Measurements from ENCODE around the gene XRCC1. TPM values are rescaled to one million over a fixed set of nuclear protein-coding genes. Genes with fewer than 3 reads are reported as not detected.

XRCC1 gene
- 27.5 and 29.6 TPM in 2 replicates for total RNA-seq

GRCh38 chr19:43575156-43575950 is at the start of gene XRCC1, which contains the start of gene PINLYP:
Gene XRCC1 (minus strand): TSS chr19:43575527. CDS start chr19:43575458, 69 bp downstream.
Gene PINLYP (plus strand): TSS chr19:43575801. CDS start chr19:43577192, 1,391 bp downstream.
- Mint-ChIP-seq H3K4me1 (peaks cover 28% of the 10 kb centered on the region), H3K4me3 (peak within 1 kb of the TSS; percentile 96), H3K9me3 (no peaks in the 10 kb centered on the region), H3K36me3 (ENCODE audit: low read depth) (peaks cover 14% of the 10 kb centered on the region), H3K27ac (peak within 1 kb of the TSS; percentile 94), H3K27me3 (no peaks in the 10 kb centered on the region)
- intact Hi-C loops (cut with micrococcal nuclease), result loop anchor here (1.0 to 5.0 kb wide), 5 partner anchors 21 to 128 kb away; partner anchors contain the start of genes IRGQ, ZNF428, ZNF575 and ZNF576
- peak; percentile 99 for DNase-seq

DNA sequence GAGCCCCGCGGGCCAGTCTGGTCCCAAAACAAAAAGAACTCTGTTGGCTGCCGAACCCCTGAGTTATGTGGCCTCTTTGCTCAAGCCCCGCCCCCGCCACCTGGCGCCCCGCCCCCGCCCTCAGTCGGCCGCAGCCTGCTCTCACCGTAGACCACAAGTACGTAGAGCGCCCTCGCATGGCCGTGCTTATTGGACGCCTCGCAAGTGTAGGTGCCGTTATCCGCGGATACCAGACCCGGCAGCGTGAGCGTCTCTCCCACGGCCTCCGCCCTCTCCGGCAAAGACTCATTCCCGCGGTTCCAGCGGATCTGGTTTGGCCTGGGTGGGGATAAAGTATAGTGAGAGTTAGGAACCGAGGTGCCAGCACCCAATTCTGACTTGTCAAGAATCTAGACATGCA is 49.6 kb upstream of the XRCC1 start:
- H3K36me3 Mint-ChIP-seq (ENCODE audit: low read depth), result no peaks in the 10 kb centered on the region
- intact Hi-C loops (cut with micrococcal nuclease), result loop anchor here (1.0 kb wide), 1 partner anchor 38 kb away; no protein-coding TSS in a partner anchor
- peak; percentile 95 for DNase-seq
- H3K27me3 Mint-ChIP-seq, result peaks cover 4% of the 10 kb centered on the region
- H3K9me3 Mint-ChIP-seq, result no peaks in the 10 kb centered on the region
- peak overlapping the region; percentile 34 for H3K4me3 Mint-ChIP-seq
- no peak overlapping the region for H3K27ac Mint-ChIP-seq
- H3K4me1 Mint-ChIP-seq, result peaks cover 24% of the 10 kb centered on the region

DNA sequence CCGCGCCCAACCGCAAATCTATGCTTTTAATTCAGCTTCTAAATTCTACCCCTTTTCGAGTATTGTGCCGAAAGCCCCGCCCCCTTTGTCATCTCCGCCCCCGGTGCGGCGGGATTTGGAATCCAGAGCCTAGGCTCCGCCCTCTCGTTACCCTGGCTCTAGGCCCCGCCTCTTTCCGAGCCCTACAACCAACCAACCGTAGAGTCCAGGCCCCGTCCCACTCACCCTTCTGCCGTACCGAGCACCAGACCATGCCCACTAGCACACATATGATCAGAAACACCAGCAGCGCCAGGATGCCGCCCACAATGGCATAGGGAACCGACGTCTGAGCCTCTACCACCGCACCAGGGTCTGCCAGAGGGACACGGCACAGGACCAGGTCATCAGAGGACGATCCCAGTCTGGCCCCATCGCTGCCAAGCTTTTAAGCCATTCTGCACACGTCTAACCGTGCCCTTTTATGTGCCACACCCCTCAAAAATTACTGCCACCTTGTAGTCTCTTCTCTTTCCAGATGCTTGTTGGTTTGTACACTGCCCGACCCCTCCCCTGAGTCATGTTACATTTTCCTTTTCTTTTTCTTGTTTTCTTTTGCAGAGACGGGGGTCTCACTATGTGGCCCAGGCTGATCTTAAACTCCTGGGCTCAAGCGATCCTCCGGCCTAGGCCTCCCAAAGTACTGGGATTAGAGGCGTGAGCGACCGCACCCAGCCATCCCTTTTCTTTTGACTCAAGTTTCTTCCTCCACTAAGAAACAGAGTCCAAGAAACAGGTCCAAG is 48.8 kb upstream of the XRCC1 start:
- Mint-ChIP-seq H3K9me3 (no peaks in the 10 kb centered on the region), H3K27me3 (peaks cover 4% of the 10 kb centered on the region), H3K27ac (peak overlapping the region; percentile 70), H3K4me3 (no peak overlapping the region), H3K4me1 (peaks cover 27% of the 10 kb centered on the region), H3K36me3 (ENCODE audit: low read depth) (no peaks in the 10 kb centered on the region)
- intact Hi-C loops (cut with micrococcal nuclease), result no loop called here
- DNase-seq, result peak; percentile 67

- no peak for DNase-seq
- Mint-ChIP-seq H3K27ac (no peak overlapping the region), H3K4me1 (peaks cover 29% of the 10 kb centered on the region), H3K36me3 (ENCODE audit: low read depth) (no peaks in the 10 kb centered on the region), H3K4me3 (no peak overlapping the region), H3K27me3 (peaks cover 4% of the 10 kb centered on the region), H3K9me3 (no peaks in the 10 kb centered on the region)
- intact Hi-C loops (cut with micrococcal nuclease), result no loop called here
Measured at GRCh38 chr19:43622956-43623355, 47.6 kb upstream of the XRCC1 start.

DNA sequence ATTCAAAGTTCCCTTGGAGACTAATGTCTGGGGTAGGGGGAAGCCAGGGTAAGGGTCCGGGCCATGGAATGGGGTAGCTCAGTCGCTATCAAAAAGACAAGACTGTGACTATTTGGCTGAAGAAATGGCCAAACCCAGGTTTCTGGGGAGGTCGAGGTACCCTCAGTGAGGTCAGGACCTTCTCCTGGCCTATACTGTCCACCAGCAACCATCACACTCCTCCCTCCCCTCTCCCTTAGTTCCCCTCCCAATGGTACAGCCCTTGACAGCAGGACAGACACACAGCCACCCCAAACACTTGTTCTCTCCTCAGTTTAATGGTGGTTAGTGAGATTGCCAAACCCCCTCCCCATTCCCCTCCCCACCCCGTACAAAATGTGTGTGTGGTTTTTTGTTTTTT is 46.7 kb upstream of the XRCC1 start:
- intact Hi-C loops (cut with micrococcal nuclease), result no loop called here

DNA sequence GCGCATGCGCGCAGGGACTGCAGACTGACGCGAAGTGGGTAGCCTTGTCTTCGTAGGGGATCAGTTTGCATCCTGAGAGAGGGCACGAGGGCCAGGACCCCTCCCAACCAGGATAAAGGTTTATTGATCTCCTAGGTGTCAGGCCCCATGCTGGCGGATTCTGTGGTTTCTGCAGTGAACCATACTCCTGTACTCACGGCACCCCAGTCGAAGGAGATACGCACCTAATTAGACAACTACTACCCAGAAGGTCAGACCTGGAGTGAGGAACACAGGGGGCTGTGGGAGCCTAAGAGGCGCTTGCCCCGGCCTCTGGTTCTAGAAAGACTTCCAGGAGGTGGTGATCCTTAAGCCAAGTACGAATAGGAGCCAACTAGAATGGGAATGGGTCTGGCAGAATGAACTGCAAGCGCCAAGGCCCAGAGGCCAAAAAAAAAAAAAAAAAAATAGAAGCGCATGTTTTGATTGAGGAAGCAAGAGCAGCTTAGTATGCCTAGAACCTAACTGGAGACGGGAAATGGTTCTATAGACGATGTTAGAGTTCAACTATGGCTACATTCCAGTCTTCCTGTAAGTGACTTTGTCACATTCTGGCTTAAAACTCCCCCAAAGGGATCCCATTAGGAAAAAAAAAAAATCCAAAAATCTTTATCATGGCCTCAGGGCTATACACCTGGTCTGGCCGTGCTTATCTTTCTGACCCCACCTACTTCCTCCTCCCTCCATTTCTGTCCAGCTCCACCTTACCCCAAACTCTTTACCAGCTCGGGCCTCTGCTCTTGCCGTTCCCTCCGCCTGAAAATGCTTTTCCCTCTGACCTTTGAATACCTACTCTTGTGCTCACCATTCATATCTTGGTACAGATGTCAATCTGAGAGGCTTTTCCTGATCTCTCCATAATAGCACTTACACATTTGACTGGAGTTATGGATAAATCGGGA is 45.0 kb upstream of the XRCC1 start:
- intact Hi-C loops (cut with micrococcal nuclease), result no loop called here
- no peaks in the 10 kb centered on the region for H3K36me3 Mint-ChIP-seq (ENCODE audit: low read depth)
- no peaks in the 10 kb centered on the region for H3K27me3 Mint-ChIP-seq
- peak overlapping the region; percentile 99 for H3K27ac Mint-ChIP-seq
- no peaks in the 10 kb centered on the region for H3K9me3 Mint-ChIP-seq
- DNase-seq, result peak; percentile 95
- H3K4me1 Mint-ChIP-seq, result peaks cover 31% of the 10 kb centered on the region
- peak overlapping the region; percentile 98 for H3K4me3 Mint-ChIP-seq

More for the DNA sequence above, 46.7 kb upstream of the XRCC1 start:
- peaks cover 30% of the 10 kb centered on the region for H3K4me1 Mint-ChIP-seq
- no peak for DNase-seq
- no peaks in the 10 kb centered on the region for H3K36me3 Mint-ChIP-seq (ENCODE audit: low read depth)
- peaks cover 2% of the 10 kb centered on the region for H3K27me3 Mint-ChIP-seq
- H3K9me3 Mint-ChIP-seq, result no peaks in the 10 kb centered on the region
- H3K4me3 Mint-ChIP-seq, result no peak overlapping the region
- H3K27ac Mint-ChIP-seq, result no peak overlapping the region

- H3K4me1 Mint-ChIP-seq, result peaks cover 23% of the 10 kb centered on the region
- H3K27me3 Mint-ChIP-seq, result no peaks in the 10 kb centered on the region
- intact Hi-C loops (cut with micrococcal nuclease), result loop anchor here (1.0 kb wide), 4 partner anchors 23 to 135 kb away; partner anchors contain the start of genes IRGQ, PINLYP, SMG9 and XRCC1
- H3K4me3 Mint-ChIP-seq, result peak within 1 kb of the TSS; percentile 98
- peak within 1 kb of the TSS; percentile 99 for H3K27ac Mint-ChIP-seq
- DNase-seq, result peak; percentile 96
- H3K9me3 Mint-ChIP-seq, result no peaks in the 10 kb centered on the region
- no peaks in the 10 kb centered on the region for H3K36me3 Mint-ChIP-seq (ENCODE audit: low read depth)
Measured at GRCh38 chr19:43619262-43620060, 44.1 kb upstream of the XRCC1 start, which contains the start of gene ZNF428. Gene ZNF428 (minus strand): TSS chr19:43619629. CDS start chr19:43614304, 5,325 bp downstream.

- Mint-ChIP-seq H3K4me1 (peaks cover 19% of the 10 kb centered on the region), H3K9me3 (no peaks in the 10 kb centered on the region), H3K4me3 (peak overlapping the region; percentile 98), H3K27me3 (no peaks in the 10 kb centered on the region), H3K27ac (peak overlapping the region; percentile 99), H3K36me3 (ENCODE audit: low read depth) (no peaks in the 10 kb centered on the region)
- no peak for DNase-seq
- intact Hi-C loops (cut with micrococcal nuclease), result loop anchor here (1.0 kb wide), 4 partner anchors 23 to 135 kb away; partner anchors contain the start of genes IRGQ, PINLYP, SMG9 and XRCC1
Measured at GRCh38 chr19:43618921-43619261, 43.6 kb upstream of the XRCC1 start.

DNA sequence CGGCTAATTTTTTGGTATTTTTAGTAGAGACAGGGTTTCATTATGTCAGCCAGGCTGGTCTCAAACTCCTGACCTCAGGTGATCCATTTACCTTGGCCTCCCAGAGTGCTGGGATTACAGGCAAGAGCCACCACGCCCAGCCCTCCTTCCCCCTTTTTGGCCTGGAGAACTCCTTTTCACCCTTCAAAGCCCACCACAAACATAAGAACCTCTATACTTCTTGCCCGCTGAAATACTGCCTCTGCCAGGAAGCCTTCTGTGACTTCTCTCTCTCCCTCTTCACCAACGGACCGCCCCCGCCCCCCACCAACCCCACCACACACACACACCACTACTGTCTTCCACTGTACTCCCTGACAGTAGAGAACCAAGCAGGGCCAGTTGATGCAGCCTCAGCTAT is 41.6 kb upstream of the XRCC1 start:
- no peak for DNase-seq
- no peaks in the 10 kb centered on the region for H3K9me3 Mint-ChIP-seq
- no peak overlapping the region for H3K4me3 Mint-ChIP-seq
- H3K36me3 Mint-ChIP-seq (ENCODE audit: low read depth), result peaks cover 8% of the 10 kb centered on the region
- H3K27me3 Mint-ChIP-seq, result no peaks in the 10 kb centered on the region
- H3K27ac Mint-ChIP-seq, result no peak overlapping the region
- H3K4me1 Mint-ChIP-seq, result peaks cover 21% of the 10 kb centered on the region
- intact Hi-C loops (cut with micrococcal nuclease), result no loop called here

- H3K9me3 Mint-ChIP-seq, result no peaks in the 10 kb centered on the region
- no peak overlapping the region for H3K27ac Mint-ChIP-seq
- no peak for DNase-seq
- no peaks in the 10 kb centered on the region for H3K27me3 Mint-ChIP-seq
- H3K36me3 Mint-ChIP-seq (ENCODE audit: low read depth), result peaks cover 10% of the 10 kb centered on the region
- peaks cover 19% of the 10 kb centered on the region for H3K4me1 Mint-ChIP-seq
- no peak overlapping the region for H3K4me3 Mint-ChIP-seq
- intact Hi-C loops (cut with micrococcal nuclease), result no loop called here
Measured at GRCh38 chr19:43616306-43616705, 41.0 kb upstream of the XRCC1 start.

- H3K9me3 Mint-ChIP-seq, result no peaks in the 10 kb centered on the region
- no peak for DNase-seq
- H3K36me3 Mint-ChIP-seq (ENCODE audit: low read depth), result peaks cover 10% of the 10 kb centered on the region
- peaks cover 6% of the 10 kb centered on the region for H3K4me1 Mint-ChIP-seq
- no peak overlapping the region for H3K27ac Mint-ChIP-seq
- intact Hi-C loops (cut with micrococcal nuclease), result no loop called here
- H3K4me3 Mint-ChIP-seq, result no peak overlapping the region
- no peaks in the 10 kb centered on the region for H3K27me3 Mint-ChIP-seq
Measured at GRCh38 chr19:43612374-43612773, 37.0 kb upstream of the XRCC1 start.

DNA sequence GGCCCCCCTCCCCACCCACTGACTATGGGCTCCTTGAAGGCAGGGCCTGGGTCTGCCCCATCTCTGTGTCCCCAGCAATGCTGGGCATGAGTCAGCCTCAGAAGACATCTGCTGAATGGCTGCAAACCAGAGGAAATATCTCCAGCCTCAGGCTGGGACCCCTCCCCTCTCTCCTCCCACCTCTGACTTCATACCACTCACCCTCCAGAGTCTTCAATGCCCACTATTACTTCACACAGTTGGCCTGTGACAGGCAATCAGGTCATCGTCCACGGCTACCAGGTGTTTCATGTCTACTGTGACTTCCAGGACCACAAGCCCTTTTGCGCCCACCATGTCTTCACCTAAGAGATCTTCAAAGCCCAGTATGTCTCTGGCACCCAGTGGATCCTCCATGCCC is 36.5 kb upstream of the XRCC1 start, which contains the start of gene SRRM5:
TSS of gene SRRM5 (plus strand) at position 301 of the 400 bp plus-strand sequence. CDS start at position 335, 34 bp downstream.
- peaks cover 10% of the 10 kb centered on the region for H3K36me3 Mint-ChIP-seq (ENCODE audit: low read depth)
- peak within 1 kb of the TSS; percentile 14 for H3K27ac Mint-ChIP-seq
- H3K9me3 Mint-ChIP-seq, result no peaks in the 10 kb centered on the region
- DNase-seq, result no peak
- H3K27me3 Mint-ChIP-seq, result no peaks in the 10 kb centered on the region
- H3K4me1 Mint-ChIP-seq, result peaks cover 4% of the 10 kb centered on the region
- intact Hi-C loops (cut with micrococcal nuclease), result no loop called here
- no peak within 1 kb of the TSS for H3K4me3 Mint-ChIP-seq

All from activated CD4-positive, alpha-beta T cell treated with anti-CD3 and anti-CD28 coated beads, Interleukin-2, amount 10 ng/mL, durations not matched to agents 24 days and 14 days (primary cell).